GM19328 (cell line): Measurements from ENCODE around the gene UMODL1.
"Not testable (repeated sequence)": the region's sequence is repeated elsewhere in the genome, so short reads cannot be mapped to it uniquely, and the experiment has no call there.

Experiments
- ATAC-seq: cut with Tn5 transposase; IDR thresholded peaks from one replicate; pipeline ENCODE4 v1.9.1; 2021; ENCODE audit warnings: mild to moderate bottlenecking, moderate library complexity; ENCODE audit not compliant: unreplicated experiment

Gene UMODL1

GRCh38 chr21:42160111-42160721 is 89.1 kb downstream of the UMODL1 start:
- no peak for ATAC-seq

GRCh38 chr21:42160765-42161164 is 89.6 kb downstream of the UMODL1 start:
- no peak for ATAC-seq

GRCh38 chr21:42161401-42161955 is 90.4 kb downstream of the UMODL1 start:
- no peak for ATAC-seq

GRCh38 chr21:42161956-42162681 is 91.0 kb downstream of the UMODL1 start:
- ATAC-seq, result no peak

GRCh38 chr21:42162831-42163510 is 91.9 kb downstream of the UMODL1 start:
- ATAC-seq, result no peak

- no peak for ATAC-seq
Measured at GRCh38 chr21:42163511-42163863, 92.4 kb downstream of the UMODL1 start.

DNA sequence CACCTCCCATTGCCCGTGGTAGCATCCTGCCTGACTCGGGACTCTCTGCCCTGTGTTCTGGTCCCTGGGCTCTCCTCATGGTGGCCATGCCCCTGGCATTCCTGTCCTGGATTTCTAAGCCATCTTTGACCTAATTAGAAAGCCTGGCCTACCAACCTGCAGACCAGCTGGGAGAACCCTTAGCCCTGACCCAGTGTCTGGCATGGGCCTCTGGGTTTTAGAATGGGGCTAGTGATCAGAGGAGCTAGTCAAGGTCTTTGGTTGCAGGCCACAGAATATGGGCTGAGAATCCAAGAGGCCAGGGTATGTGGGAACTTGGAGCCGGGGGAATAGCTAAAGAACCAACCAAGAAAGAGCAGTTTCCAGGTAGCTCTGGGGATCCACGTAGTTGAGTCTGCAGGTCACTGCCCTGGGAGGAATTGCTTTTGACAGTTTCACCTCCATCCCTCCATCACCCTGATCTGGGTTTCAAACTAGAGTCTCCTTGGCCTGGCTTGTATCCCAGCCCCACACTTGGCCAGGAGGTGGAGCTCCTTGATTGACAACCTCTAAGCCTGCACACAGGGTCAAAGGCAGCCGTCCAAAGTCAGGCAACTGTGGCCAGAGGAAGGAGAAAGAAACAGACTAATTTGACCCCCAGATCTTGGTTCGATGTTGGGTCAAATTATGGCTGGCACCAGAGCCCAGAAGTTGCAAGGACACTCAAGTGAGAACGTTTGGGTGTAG is 93.1 kb downstream of the UMODL1 start:
- ATAC-seq, result no peak

- no peak for ATAC-seq
Measured at GRCh38 chr21:42164818-42165217, 93.7 kb downstream of the UMODL1 start.

DNA sequence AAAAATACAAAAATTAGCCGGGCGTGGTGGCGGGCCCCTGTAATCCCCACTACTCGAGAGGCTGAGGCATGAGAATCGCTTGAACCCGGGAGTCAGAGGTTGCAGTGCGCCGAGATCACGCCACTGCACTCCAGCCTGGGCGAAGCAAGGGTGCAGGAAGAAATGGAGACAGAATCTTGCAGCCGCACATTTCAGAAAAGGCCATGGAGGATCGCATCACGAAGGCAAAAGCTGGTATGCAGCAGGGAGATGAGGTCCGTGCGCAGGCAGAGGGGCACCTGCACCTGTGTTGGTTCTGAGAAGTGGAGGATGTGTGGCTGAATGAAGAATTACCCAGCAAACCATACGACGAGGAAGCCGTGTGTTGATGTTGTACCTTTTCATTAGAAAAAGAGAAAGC is 94.8 kb downstream of the UMODL1 start:
- no peak for ATAC-seq

DNA sequence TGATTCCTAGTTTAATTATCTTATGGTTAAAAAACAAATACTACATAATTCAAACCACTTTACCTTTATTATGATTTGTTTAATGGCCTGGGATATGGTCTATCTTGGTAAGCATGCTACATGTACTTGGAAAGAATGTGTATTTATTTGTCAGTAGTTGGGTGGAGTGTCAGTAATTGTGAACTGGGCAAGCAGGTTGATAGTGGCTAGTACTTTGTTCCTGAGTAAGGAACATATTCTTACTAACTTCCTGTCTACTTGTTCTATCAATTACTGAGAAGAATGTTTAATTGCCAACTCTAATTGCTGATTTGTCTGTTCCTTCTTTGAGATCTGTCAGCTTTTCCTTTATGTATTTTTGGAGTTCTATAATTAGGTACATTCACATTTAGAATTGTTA is 98.6 kb downstream of the UMODL1 start:
- no peak for ATAC-seq

DNA sequence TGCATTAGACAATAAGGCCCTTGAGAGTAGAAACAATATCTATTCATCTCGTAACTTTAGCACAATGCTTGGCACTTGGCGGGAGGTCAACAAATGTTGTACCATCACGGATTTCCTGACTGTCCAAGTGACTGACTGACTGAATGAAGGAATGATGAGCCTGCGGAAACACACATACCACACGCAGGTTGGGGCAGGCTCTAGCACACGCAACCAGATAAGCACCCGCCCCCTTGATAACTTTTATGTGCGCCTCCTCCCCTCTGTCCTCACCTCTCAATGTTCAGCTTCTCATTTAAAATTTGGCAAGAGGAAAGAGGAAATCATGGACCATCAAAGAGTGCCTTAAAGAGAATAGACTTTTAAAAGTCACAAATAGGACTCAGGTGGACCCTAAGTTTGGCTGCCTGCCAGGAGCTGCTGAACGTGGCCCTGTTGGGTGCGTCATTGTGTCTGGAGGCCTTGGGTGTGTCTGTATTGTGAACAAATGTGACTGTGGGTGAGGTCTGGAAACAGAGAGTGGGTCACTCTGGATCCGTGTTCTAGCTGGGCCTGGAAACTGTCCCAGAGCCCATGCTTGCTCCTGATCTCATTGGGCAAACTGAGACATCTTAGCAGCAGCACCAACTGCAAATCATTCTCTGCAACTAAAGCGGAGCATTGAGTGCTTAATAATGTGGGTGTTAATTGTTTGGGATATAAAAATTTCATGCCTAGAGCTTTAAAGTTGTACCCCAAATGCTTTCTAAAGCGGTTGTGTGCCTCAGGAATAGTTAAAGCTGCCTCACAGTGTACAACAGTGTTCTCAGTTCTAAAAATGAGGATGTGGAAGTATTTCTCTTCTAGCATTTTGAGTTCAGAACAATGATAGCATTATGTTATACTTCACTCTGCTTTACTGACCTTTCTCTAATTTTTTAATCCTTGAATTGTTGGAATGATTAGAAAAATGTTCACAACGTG is 100.3 kb downstream of the UMODL1 start:
- ATAC-seq, result no peak

GRCh38 chr21:42172596-42173483 is 101.7 kb downstream of the UMODL1 start:
- ATAC-seq, result no peak

DNA sequence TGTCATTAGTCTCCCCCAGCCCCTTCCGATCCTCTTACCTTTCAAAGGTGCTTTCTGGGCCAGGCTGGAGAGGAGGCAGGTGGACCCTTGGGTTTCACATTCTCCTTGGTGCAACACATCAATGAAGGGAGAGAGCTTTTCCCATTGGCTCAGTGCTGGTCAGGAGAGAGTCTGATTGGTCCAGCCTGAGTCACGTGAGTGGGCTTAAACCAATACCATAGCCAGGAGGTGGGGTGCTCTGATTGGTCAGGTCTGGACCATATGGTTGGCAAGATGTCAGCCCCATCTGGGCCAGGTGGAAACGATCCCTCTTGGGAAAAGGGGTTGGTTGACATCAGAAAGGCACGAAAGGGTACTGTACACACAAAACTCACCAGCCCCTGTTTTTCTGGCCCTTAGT is 103.1 kb downstream of the UMODL1 start:
- no peak for ATAC-seq

DNA sequence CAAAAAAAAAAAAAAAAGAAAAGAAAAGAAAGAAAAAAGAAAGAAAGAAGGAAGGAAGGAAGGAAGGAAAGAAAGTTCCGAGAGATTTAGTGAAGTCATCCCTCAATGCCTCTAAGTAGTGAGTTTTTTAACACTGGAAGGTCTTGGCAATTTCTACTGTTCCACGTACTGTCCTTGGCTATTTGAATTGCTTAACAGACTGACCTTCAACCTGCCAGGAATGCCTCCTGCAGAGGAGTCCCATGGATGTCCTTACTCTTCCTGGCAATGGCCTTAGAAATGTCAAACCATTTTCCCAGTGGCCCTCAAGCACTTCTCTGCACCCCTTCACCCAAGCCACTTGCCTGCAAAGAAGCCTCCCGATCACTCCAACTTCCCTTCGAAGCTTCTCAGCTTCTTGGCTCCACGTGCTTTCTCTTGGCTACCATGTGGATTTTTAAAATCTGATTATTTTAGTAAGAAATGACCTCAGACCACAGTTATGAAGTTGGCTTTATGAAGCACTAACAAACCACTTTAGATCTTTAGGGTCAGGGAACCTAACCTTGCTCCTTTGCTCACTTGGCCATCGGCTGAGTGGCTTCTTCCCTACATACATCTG is 104.1 kb downstream of the UMODL1 start:
- no peak for ATAC-seq

GRCh38 chr21:42176859-42177258 is 105.7 kb downstream of the UMODL1 start:
- no peak for ATAC-seq

- ATAC-seq, result no peak
Measured at GRCh38 chr21:42179316-42179715, 108.2 kb downstream of the UMODL1 start.

- ATAC-seq, result not testable (repeated sequence)
Measured at GRCh38 chr21:42180001-42180400, 108.9 kb downstream of the UMODL1 start.

- no peak for ATAC-seq
Measured at GRCh38 chr21:42182713-42183371, 111.7 kb downstream of the UMODL1 start.
